Neural crest cell (in vitro differentiated cells): ENCODE results near the gene ZDHHC14. TPM values are rescaled to one million over a fixed set of nuclear protein-coding genes. Genes with fewer than 3 reads are reported as not detected.

Experiments used
- DNase-seq: peaks from one replicate; pipeline ENCODE4 v3.0.0; 2021; ENCODE audit warnings: low read depth, mixed read lengths, low spot score
- H3K27ac Mint-ChIP-seq: one replicate; pipeline ENCODE4 v1.8.0; 2021; ENCODE audit warnings: mild to moderate bottlenecking, mixed read lengths; ENCODE audit not compliant: unreplicated experiment
- H3K27me3 Mint-ChIP-seq: 2 replicates; pipeline ENCODE4 v1.8.0; 2021; ENCODE audit warnings: low read depth, mild to moderate bottlenecking, mixed read lengths
- H3K36me3 Mint-ChIP-seq: 2 replicates; pipeline ENCODE4 v1.8.0; 2021; ENCODE audit warnings: low read depth, mild to moderate bottlenecking, mixed read lengths
- H3K4me1 Mint-ChIP-seq: 2 replicates; pipeline ENCODE4 v1.8.0; 2021; ENCODE audit warnings: mixed read lengths
- H3K4me3 Mint-ChIP-seq: one replicate; pipeline ENCODE4 v1.8.0; 2021; ENCODE audit warnings: mild to moderate bottlenecking, mixed read lengths
- H3K9me3 Mint-ChIP-seq: 2 replicates; pipeline ENCODE4 v1.8.0; 2021; ENCODE audit warnings: mixed read lengths
- CTCF ChIP-seq: fragments of 200-600 bp; sonication (generic); conservative IDR thresholded peaks from 2 replicates; pipeline ENCODE4 v1.5.0; 2021; ENCODE audit warnings: antibody characterized with exemption, mild to moderate bottlenecking
- total RNA-seq: library from RNA; stranded (reverse); gene quantifications from 2 replicates; pipeline ENCODE4 v1.2.1, GENCODE V29; 2021

ZDHHC14 gene
- total RNA-seq, 1 donor from 2014 or later = 5.3 TPM

DNA sequence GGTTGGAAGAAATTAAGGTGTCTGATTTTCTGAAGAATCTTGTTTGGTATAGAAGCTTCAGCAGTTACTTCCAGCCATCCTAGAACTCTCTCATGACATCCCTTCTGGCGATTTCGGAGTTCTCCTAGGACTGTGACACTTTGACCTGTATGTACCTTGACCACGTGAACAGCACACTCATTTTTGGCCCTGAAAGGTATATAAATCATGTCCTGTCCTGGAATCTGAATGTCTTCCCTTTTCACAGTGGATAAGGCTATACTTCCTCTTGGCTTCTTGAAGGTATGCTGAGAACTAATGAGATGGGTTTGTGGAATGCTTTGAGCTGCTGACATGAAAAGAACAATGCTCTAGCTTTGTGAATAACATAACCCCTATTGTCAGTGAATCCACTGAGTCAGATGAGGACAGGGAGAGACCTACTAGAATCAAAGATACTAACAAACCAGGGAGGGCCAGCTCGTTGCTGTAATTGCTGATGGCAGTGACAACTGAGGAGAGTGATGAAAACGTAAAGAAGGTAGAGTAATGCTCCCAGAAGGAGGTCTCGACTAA lies 6.0 kb upstream of the ZDHHC14 start:
- Mint-ChIP-seq H3K4me3 (no peak overlapping the region), H3K27ac (no peak overlapping the region), H3K27me3 (peaks cover 4% of the 10 kb centered on the region), H3K36me3 (no peaks in the 10 kb centered on the region), H3K4me1 (peaks cover 11% of the 10 kb centered on the region), H3K9me3 (no peaks in the 10 kb centered on the region)
- no peak for TF ChIP-seq CTCF
- DNase-seq = no peak

DNA sequence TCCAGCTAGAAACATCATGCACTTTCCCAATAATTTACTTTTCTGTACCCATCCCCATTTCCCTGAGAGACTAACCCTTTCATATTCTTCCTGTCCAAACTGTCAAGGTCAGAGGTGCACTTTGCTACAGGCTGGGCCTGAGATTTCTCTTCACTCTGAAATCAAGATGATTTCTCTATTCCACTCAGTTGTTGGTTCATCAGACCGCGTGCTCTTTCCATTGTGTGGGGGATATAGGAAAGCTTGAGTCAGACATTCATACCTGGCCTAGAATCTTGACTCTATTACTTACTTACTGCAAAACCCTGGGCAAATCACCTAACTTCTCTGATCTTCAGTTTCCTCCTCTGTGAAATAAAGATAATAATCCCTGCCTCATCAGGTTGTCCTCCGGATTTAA lies 4.7 kb upstream of the ZDHHC14 start:
- Mint-ChIP-seq H3K36me3 (no peaks in the 10 kb centered on the region), H3K4me1 (peaks cover 12% of the 10 kb centered on the region), H3K9me3 (no peaks in the 10 kb centered on the region), H3K27me3 (peaks cover 3% of the 10 kb centered on the region), H3K4me3 (no peak overlapping the region), H3K27ac (no peak overlapping the region)
- no peak for DNase-seq
- TF ChIP-seq CTCF = no peak

DNA sequence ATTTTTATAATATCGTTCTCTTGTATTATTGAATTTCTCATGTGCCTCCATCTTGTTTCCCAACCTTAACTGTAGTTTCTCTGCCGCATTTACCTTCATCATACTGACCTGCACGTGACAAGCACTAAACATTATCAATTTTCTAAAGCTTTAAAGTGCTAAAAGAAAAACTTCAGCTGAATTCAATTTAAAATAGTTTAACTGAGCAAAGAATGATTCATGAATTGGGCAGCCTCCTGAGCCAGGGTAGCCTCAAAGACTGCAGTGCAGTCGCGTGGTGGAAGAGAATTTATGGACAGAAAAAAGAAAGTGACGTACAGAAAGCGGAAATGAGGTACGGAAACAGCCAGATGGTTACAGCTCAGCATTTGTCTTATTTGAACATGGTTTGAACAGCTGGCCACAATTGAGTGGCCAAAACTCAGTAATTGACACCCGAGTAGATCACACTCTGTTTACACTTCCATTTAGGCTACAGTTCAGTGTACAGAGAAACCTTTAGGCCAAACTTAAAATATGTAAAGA lies 4.2 kb upstream of the ZDHHC14 start:
- no peaks in the 10 kb centered on the region for H3K9me3 Mint-ChIP-seq
- peaks cover 12% of the 10 kb centered on the region for H3K4me1 Mint-ChIP-seq
- no peak overlapping the region for H3K4me3 Mint-ChIP-seq
- DNase-seq = no peak
- H3K27me3 Mint-ChIP-seq = peaks cover 3% of the 10 kb centered on the region
- TF ChIP-seq CTCF = no peak
- H3K36me3 Mint-ChIP-seq = no peaks in the 10 kb centered on the region
- H3K27ac Mint-ChIP-seq = no peak overlapping the region

DNA sequence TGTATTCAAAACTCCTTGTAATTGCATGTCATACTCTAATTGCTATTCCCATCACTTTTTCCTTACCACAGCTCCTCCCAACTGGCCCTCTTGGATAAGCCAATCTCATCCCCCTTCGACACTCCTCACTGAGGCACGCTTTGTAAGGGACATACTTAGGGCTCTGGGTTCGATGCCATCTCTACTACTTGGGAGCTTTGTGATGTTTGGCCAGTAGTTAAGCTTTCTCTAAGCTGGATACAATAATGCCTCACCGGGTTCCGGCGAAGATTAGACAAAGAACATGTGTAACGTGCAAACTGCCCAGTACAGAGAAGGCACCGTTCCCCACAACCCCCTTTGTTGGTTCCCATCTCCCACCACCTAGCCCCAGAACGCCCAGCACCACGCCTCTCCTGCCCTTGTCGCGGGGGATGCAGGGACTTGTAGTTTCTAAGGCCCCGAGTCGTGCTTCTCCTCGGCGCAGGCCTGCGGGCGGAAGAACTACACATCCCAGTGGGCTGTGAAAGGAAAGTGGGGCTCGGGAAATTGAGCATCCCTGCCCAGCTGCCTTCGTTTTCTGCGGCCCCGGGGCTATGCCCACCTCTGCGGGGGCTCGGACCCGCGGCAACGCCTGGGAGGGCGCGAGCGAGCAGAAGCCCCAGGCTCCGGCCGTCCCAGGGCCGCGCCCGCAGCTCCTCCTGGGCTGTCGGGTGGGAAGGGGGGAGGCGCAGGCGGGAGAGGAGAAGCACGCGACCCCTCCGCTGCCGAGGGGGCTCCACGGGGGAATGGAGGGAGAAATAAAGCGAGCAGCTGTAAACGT lies 1.1 kb upstream of the ZDHHC14 start:
- H3K27me3 Mint-ChIP-seq = peaks cover 29% of the 10 kb centered on the region
- no peaks in the 10 kb centered on the region for H3K9me3 Mint-ChIP-seq
- H3K4me1 Mint-ChIP-seq = peaks cover 24% of the 10 kb centered on the region
- DNase-seq = peak; percentile 82
- peak overlapping the region; percentile 83 for H3K4me3 Mint-ChIP-seq
- H3K36me3 Mint-ChIP-seq = no peaks in the 10 kb centered on the region
- no peak for TF ChIP-seq CTCF
- H3K27ac Mint-ChIP-seq = no peak overlapping the region

DNA sequence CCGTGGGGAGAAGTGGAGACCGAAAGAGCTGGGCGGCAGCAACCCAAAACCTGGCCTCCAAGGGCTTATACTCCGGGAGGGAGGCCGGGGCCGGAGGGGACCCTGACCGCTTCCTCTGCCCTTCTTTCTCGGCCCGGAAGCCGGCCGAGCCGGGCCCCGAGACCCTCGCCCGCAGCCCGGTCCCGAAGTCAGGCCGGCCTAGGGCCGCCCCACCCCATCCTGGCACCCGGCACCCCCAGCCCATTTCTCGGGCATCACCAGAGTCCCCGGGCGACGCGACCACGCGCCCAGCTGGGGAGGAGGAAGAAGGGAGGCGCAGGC lies 572 bp upstream of the ZDHHC14 start:
- Mint-ChIP-seq H3K4me1 (peaks cover 20% of the 10 kb centered on the region), H3K9me3 (no peaks in the 10 kb centered on the region), H3K36me3 (no peaks in the 10 kb centered on the region), H3K27ac (no peak overlapping the region), H3K4me3 (peak overlapping the region; percentile 83), H3K27me3 (peaks cover 32% of the 10 kb centered on the region)
- DNase-seq = no peak
- no peak for TF ChIP-seq CTCF
